K562 (cell line): ENCODE results near the gene DEGS2. TPM values are rescaled to one million over a fixed set of nuclear protein-coding genes. Genes with fewer than 3 reads are reported as not detected.

Experiments
- ATAC-seq: fragments of 200-7000 bp; cut with Tn5 transposase; 3 replicates; pipeline ENCODE4 v1.9.1; 2020; ENCODE audit warnings: moderate library complexity
- BruUV-seq: library from RNA; stranded (reverse); fragments of 400-500 nt; replicated peaks from 2 replicates; lab custom pipeline; 2021; lab: Mats Ljungman, UMichigan
- CTCF ChIA-PET: fragments of 300-600 bp; formaldehyde crosslinking; extraction: SDS; loops from one replicate; lab custom pipeline; 2021; ENCODE audit warnings: low intra/inter-chr PET ratio; lab: Yijun Ruan, JAX
- POLR2A ChIA-PET: fragments of 300-600, 350-650 bp; sonication (Branson Sonifier 250); formaldehyde crosslinking; extraction: SDS; loops from one replicate; lab custom pipeline; 2021; ENCODE audit warnings: antibody characterized with exemption, inconsistent platforms; lab: Yijun Ruan, JAX
- DNase-seq, 4 experiments: peaks; one replicate each; pipeline versions ENCODE4 v3.0.0 to v3.0.0-alpha.2; 2011 to 2018; ENCODE audit warnings: low spot score in 3 of 4, mixed read lengths in 3 of 4; ENCODE audit errors: extremely low read depth in 1 of 4
- FAIRE-seq: peaks from 2 replicates; lab custom pipeline; 2011; peaks lifted over from hg19 to GRCh38; lab: Jason Lieb, UNC
- H2AFZ ChIP-seq: 2 replicates; pipeline ENCODE4 v1.6.0; 2011; ENCODE audit warnings: low read depth, low read length, control low read depth, inconsistent platforms
- H3K27ac ChIP-seq: fragments of 200-600 bp; 3 replicates; pipeline ENCODE4 v1.8.0; 2011; ENCODE audit warnings: low read depth, mild to moderate bottlenecking, control low read depth, inconsistent platforms, low read length, moderate library complexity, mixed read lengths; ENCODE audit errors: extremely low read depth
- H3K27me3 ChIP-seq, 2 experiments: fragments of 300-600 bp in 1 of 2; 2 replicates in 1 of 2; 3 replicates in 1 of 2; pipeline versions ENCODE4 v1.6.0 to v1.8.0; 2011; ENCODE audit warnings: inconsistent platforms in 2 of 2, low read length in 2 of 2, mild to moderate bottlenecking in 1 of 2, mixed read lengths in 1 of 2, moderate library complexity in 1 of 2; ENCODE audit not compliant: control insufficient read depth in 2 of 2, insufficient read depth in 2 of 2
- H3K36me3 ChIP-seq: fragments of 300-600 bp; 3 replicates; pipeline ENCODE4 v1.8.0; 2011; ENCODE audit warnings: mild to moderate bottlenecking, low read length, inconsistent platforms; ENCODE audit not compliant: control insufficient read depth, insufficient read depth
- H3K4me1 ChIP-seq, 2 experiments: fragments of 200-600 bp in 1 of 2; replicated peaks in 1 of 2; 2 replicates in 1 of 2; 3 replicates in 1 of 2; pipeline versions ENCODE4 v1.5.1 to v1.8.0; 2011; ENCODE audit warnings: inconsistent platforms in 2 of 2, low read length in 2 of 2, mild to moderate bottlenecking in 1 of 2, mixed read lengths in 1 of 2, moderate library complexity in 1 of 2; ENCODE audit not compliant: control insufficient read depth in 2 of 2, insufficient read depth in 2 of 2
- H3K4me2 ChIP-seq: 2 replicates; pipeline ENCODE4 v1.6.1; 2011; ENCODE audit warnings: low read length, control low read depth, inconsistent platforms, mixed read lengths; ENCODE audit not compliant: insufficient read depth
- H3K4me3 ChIP-seq: fragments of 200-600 bp; sonication (generic), shearing (Covaris generic); 2 replicates; pipeline ENCODE4 v1.5.1; 2016; ENCODE audit warnings: control low read depth, inconsistent platforms
- H3K79me2 ChIP-seq: fragments of 200-600 bp; 3 replicates; pipeline ENCODE4 v1.8.0; 2011; ENCODE audit warnings: low read length, inconsistent platforms; ENCODE audit not compliant: control insufficient read depth, insufficient read depth
- H3K9ac ChIP-seq, 2 experiments: 2 replicates each; pipeline versions ENCODE4 v1.6.0 to v1.6.1; 2011; ENCODE audit warnings: low read depth in 2 of 2, low read length in 2 of 2, control low read depth in 1 of 2, inconsistent platforms in 1 of 2, mild to moderate bottlenecking in 1 of 2, mixed read lengths in 1 of 2; ENCODE audit not compliant: insufficient read depth in 1 of 2
- H3K9me1 ChIP-seq: one replicate; pipeline ENCODE4 v1.6.0; 2011; ENCODE audit warnings: inconsistent platforms, mild to moderate bottlenecking, low read length, moderate library complexity; ENCODE audit not compliant: control insufficient read depth, insufficient read depth
- H3K9me3 ChIP-seq: replicated peaks from 2 replicates; pipeline ENCODE4 v1.5.1; 2011; ENCODE audit warnings: low read depth, low read length, inconsistent platforms; ENCODE audit not compliant: control insufficient read depth, insufficient read depth
- H4K20me1 ChIP-seq: replicated peaks from 2 replicates; pipeline ENCODE4 v1.6.1; 2011; ENCODE audit warnings: low read length, inconsistent platforms, mixed read lengths; ENCODE audit not compliant: control insufficient read depth, insufficient read depth
- ESRRA ChIP-seq: fragments of 450-650 bp; IDR thresholded peaks from 2 replicates; pipeline ENCODE4 v1.6.1; 2014; ENCODE audit warnings: low read depth, mild to moderate bottlenecking, moderate library complexity, borderline replicate concordance
- SLC30A9 ChIP-seq: fragments of 250-450 bp; sonication (Bioruptor Pico); IDR thresholded peaks from 2 replicates; pipeline ENCODE4 v1.8.0; 2022; ENCODE audit warnings: mild to moderate bottlenecking, moderate library complexity
- THRA ChIP-seq: fragments of 450-650 bp; IDR thresholded peaks from 2 replicates; pipeline ENCODE4 v1.6.1; 2017; ENCODE audit warnings: mild to moderate bottlenecking, moderate library complexity
- WGBS: fragments of 100-300 bp; shearing (Covaris generic); methylation state at CpG from one replicate; pipeline ENCODE4 v1.1.6; 2016; ENCODE audit warnings: low coverage, mixed read lengths; ENCODE audit not compliant: insufficient coverage; ENCODE audit errors: missing lambda C conversion rate; 5-methylcytosine and 5-hydroxymethylcytosine counted together
- in situ Hi-C: fragments of 300-500 bp; cut with MboI; formaldehyde crosslinking; loops from 4 replicates; pipeline ENCODE4 v1.15.0; 2018; ENCODE audit warnings: inconsistent platforms, mixed read lengths
- intact Hi-C: fragments of 100-400 bp; cut with micrococcal nuclease; formaldehyde crosslinking; loops from 2 replicates; pipeline ENCODE4 v1.14.2; 2022
- polyA plus RNA-seq, 8 experiments: library from polyadenylated mRNA; depleted of rRNA in 4 of 8; stranded (reverse) in 5 of 8; unstranded in 3 of 8; fragments of >200 nt; fragmentation: Nextera tagmentation in 2 of 8; fragmentation: Illumina TruSeq in 1 of 8; extraction: Ambion mirVana in 2 of 8; extraction: Trizol in 1 of 8; gene quantifications; 2 replicates each; pipeline versions ENCODE4 v1.2.1 to v1.2.3, GENCODE V29; 2011 to 2014; ENCODE audit warnings: inconsistent platforms in 1 of 8, missing spikeins in 1 of 8
- total RNA-seq, 7 experiments: library from RNA; depleted of rRNA in 6 of 7; stranded (reverse); fragments of >200 nt in 6 of 7; fragmentation: Illumina TruSeq in 2 of 7; extraction: Trizol in 2 of 7; gene quantifications; 2 replicates each; pipeline versions ENCODE4 v1.2.1 to v1.2.3, GENCODE V29; 2011 to 2021; ENCODE audit warnings: low replicate concordance in 1 of 7
- TF ChIP-seq, protein P1 (sequence below): IDR thresholded peaks from 2 replicates; pipeline ENCODE4 v1.6.1; 2012; ENCODE audit warnings: low read depth, low read length, improper control_type of control experiment, borderline replicate concordance

Gene DEGS2
- total and polyA plus RNA-seq, 9 of the 15 experiments (the other 6 are each of a cell fraction or from before 2014, with no cell fraction given) = 0.22 to 2.9 (median 0.70) TPM

DNA sequence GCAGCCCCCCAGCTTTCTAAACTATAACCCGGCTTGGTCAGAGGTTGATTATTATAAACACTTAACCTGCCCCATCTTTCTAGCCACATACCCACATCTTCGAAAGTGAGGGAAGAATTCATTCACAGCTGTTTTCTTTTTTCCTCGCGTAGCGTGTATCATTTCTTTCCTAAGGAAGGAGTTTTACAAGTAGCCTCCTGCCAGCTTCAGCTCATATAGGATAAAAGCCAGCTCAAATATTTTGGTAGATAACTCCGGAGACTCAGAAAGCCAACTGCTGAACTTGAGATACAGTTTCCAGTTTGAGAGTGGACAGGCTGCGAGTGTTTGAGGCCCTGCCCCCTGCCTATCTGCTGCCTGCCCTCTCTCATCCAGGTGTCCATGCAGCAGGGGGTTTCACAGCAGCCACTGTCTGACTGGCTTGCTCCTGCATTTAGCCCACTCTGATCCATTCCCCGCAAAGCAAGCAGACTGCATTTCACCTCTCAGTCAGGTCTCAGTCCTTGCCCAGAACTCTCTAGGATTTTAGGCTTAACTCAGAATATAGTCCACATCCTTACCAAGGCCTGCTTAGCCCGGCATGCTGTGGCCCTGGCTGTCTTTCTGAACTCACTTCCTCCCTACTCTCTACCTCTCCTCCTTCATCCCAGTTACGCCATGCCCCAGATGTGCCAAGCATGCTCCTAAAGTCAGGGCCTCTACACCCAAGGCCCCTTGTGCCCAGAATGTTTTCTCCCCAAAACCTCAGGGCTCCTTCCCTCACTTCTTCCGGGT is 47.3 kb downstream of the DEGS2 start:
- CTCF ChIA-PET = no interaction called here
- intact Hi-C loops (no loop called here), in situ Hi-C loops (loop anchor here (10.0 kb wide), 1 partner anchor 127 kb away; no protein-coding TSS in a partner anchor)
- Histone ChIP-seq H3K9me1 (no peaks in the 10 kb centered on the region), H3K9ac (0 out of 4 replicates have a peak overlapping the region, but pooled peaks of 1 of the 2 experiments have one; percentile 45), H3K27ac (no peak overlapping the region), H3K4me3 (no peak overlapping the region), H3K79me2 (peaks cover 2% of the 10 kb centered on the region; the same call in 2 of the 3 replicates), H2AFZ (no peak overlapping the region), H4K20me1 (no peaks in the 10 kb centered on the region; the same call in 1 of the 2 replicates), H3K9me3 (no peaks in the 10 kb centered on the region), H3K4me2 (no peak overlapping the region), H3K36me3 (peaks cover 3% of the 10 kb centered on the region; the same call in 1 of the 3 replicates), H3K4me1 (peaks cover 15% of the 10 kb centered on the region in 2 experiments; a peak in 4 of 5 replicates), H3K27me3 (no peaks in the 10 kb centered on the region)
- no peak for ATAC-seq
- POLR2A ChIA-PET = no interaction called here
- TF ChIP-seq ESRRA = no peak
- TF ChIP-seq, protein P1, sequence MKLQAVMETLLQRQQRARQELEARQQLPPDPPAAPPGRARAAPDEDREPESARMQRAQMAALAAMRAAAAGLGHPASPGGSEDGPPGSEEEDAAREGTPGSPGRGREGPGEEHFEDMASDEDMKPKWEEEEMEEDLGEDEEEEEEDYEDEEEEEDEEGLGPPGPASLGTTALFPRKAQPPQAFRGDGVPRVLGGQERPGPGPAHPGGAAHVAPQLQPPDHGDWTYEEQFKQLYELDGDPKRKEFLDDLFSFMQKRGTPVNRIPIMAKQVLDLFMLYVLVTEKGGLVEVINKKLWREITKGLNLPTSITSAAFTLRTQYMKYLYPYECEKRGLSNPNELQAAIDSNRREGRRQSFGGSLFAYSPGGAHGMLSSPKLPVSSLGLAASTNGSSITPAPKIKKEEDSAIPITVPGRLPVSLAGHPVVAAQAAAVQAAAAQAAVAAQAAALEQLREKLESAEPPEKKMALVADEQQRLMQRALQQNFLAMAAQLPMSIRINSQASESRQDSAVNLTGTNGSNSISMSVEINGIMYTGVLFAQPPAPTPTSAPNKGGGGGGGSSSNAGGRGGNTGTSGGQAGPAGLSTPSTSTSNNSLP = no peak
- no peak for TF ChIP-seq THRA
- no peak for TF ChIP-seq SLC30A9 (CRISPR knock-in tag)
- 78% methylated on average over 7 of the region's 11 CpGs for whole genome bisulfite sequencing
- BruUV-seq = no TSS peak
- DNase-seq = no peak
- no peak for FAIRE-seq
